ENCODE data around the gene ATP1A1.

ATP1A1 gene

GRCh38 chr1:116372651-116373430 lies at the start of gene ATP1A1:
Gene ATP1A1, plus strand, starts transcription at chr1:116373244. Its CDS starts 268 bp downstream, at chr1:116373512.
- peak within 1 kb of the TSS; percentile 98 for H2AFZ ChIP-seq (ENCODE audit: low read depth, low read length, severe bottlenecking)
- H4K20me1 ChIP-seq (ENCODE audit: low read depth, low read length) = peaks cover 19% of the 10 kb centered on the region; the same call in 1 of the 2 replicates
- H3K4me2 ChIP-seq (ENCODE audit: low read depth, low read length, poor library complexity, severe bottlenecking) = peak within 1 kb of the TSS; percentile 65
- no peaks in the 10 kb centered on the region; the same call in 1 of the 2 replicates for H3K27me3 ChIP-seq (ENCODE audit: low read length)
- H3K9me2 ChIP-seq (replicated peaks; ENCODE audit: insufficient read depth, low read length) = no peaks in the 10 kb centered on the region
- no peak for TF ChIP-seq EZH2phosphoT487 (conservative IDR thresholded peaks at IDR 0.05; ENCODE audit: low read length)
- TF ChIP-seq CTCF (IDR thresholded peaks at IDR 0.05; ENCODE audit: insufficient read depth, low read length, poor library complexity, severe bottlenecking) = no peak
- no peaks in the 10 kb centered on the region for H3K9me3 ChIP-seq (ENCODE audit: insufficient read depth, low read length)
- peak within 1 kb of the TSS; percentile 89 for H3K9ac ChIP-seq (ENCODE audit: low read length)
- no peaks in the 10 kb centered on the region for H3K36me3 ChIP-seq (ENCODE audit: low read length)
- peak within 1 kb of the TSS; percentile 98 for H3K4me3 ChIP-seq (ENCODE audit: insufficient read depth, low read length, poor library complexity, severe bottlenecking)
- no peaks in the 10 kb centered on the region for H3F3A ChIP-seq (ENCODE audit: insufficient read depth)
- H3K27ac ChIP-seq (ENCODE audit: low read depth, low read length) = no peak within 1 kb of the TSS; the same call in 1 of the 2 replicates
- peaks cover 35% of the 10 kb centered on the region for H3K79me2 ChIP-seq (ENCODE audit: insufficient read depth, low read length)

DNA sequence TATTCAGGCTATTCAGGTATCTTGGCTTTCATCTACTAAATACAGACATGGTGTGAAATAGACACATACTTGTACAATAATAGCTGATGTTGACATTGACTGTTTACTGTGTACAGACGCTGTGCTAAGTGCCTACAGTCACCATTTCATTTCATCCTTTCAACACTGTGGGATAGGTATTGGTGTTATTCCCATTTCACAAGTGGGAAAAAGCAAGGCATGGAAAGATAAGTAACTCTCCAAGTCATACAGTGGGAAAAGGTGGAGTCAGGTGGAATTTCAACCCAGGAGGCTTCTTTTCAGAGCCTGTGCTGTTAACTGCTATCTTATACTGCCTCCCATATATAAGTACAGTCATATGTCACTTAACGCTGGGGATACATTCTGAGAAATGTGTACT lies 49.6 kb upstream of the ATP1A1 start:
- Histone ChIP-seq H3K9me3 (ENCODE audit: insufficient read depth, low read length) (no peaks in the 10 kb centered on the region), H3F3A (ENCODE audit: insufficient read depth) (no peaks in the 10 kb centered on the region), H4K20me1 (ENCODE audit: low read depth, low read length) (no peaks in the 10 kb centered on the region), H3K4me2 (ENCODE audit: low read depth, low read length, poor library complexity, severe bottlenecking) (no peak overlapping the region), H3K4me3 (ENCODE audit: insufficient read depth, low read length, poor library complexity, severe bottlenecking) (no peak overlapping the region), H3K27ac (ENCODE audit: low read depth, low read length) (no peak overlapping the region), H3K27me3 (ENCODE audit: low read length) (no peaks in the 10 kb centered on the region), H3K36me3 (ENCODE audit: low read length) (no peaks in the 10 kb centered on the region), H3K9me2 (replicated peaks; ENCODE audit: insufficient read depth, low read length) (no peaks in the 10 kb centered on the region), H3K79me2 (ENCODE audit: insufficient read depth, low read length) (no peaks in the 10 kb centered on the region), H3K9ac (ENCODE audit: low read length) (no peak overlapping the region), H2AFZ (ENCODE audit: low read depth, low read length, severe bottlenecking) (no peak overlapping the region)
- TF ChIP-seq EZH2phosphoT487 (conservative IDR thresholded peaks at IDR 0.05; ENCODE audit: low read length) (no peak), CTCF (IDR thresholded peaks at IDR 0.05; ENCODE audit: insufficient read depth, low read length, poor library complexity, severe bottlenecking) (no peak)

GRCh38 chr1:116324411-116324810 lies 48.6 kb upstream of the ATP1A1 start:
- TF ChIP-seq EZH2phosphoT487 (conservative IDR thresholded peaks at IDR 0.05; ENCODE audit: low read length) = no peak
- no peak for TF ChIP-seq CTCF (IDR thresholded peaks at IDR 0.05; ENCODE audit: insufficient read depth, low read length, poor library complexity, severe bottlenecking)
- no peak overlapping the region for H3K9ac ChIP-seq (ENCODE audit: low read length)
- H3F3A ChIP-seq (ENCODE audit: insufficient read depth) = no peaks in the 10 kb centered on the region
- no peaks in the 10 kb centered on the region for H3K79me2 ChIP-seq (ENCODE audit: insufficient read depth, low read length)
- no peaks in the 10 kb centered on the region for H3K36me3 ChIP-seq (ENCODE audit: low read length)
- no peak overlapping the region for H3K27ac ChIP-seq (ENCODE audit: low read depth, low read length)
- no peaks in the 10 kb centered on the region for H3K27me3 ChIP-seq (ENCODE audit: low read length)
- no peaks in the 10 kb centered on the region for H4K20me1 ChIP-seq (ENCODE audit: low read depth, low read length)
- no peak overlapping the region for H3K4me2 ChIP-seq (ENCODE audit: low read depth, low read length, poor library complexity, severe bottlenecking)
- no peaks in the 10 kb centered on the region for H3K9me2 ChIP-seq (replicated peaks; ENCODE audit: insufficient read depth, low read length)
- no peak overlapping the region for H3K4me3 ChIP-seq (ENCODE audit: insufficient read depth, low read length, poor library complexity, severe bottlenecking)
- no peak overlapping the region for H2AFZ ChIP-seq (ENCODE audit: low read depth, low read length, severe bottlenecking)
- H3K9me3 ChIP-seq (ENCODE audit: insufficient read depth, low read length) = no peaks in the 10 kb centered on the region
